ENCODE results near the gene THNSL1. TPM values are rescaled to one million over a fixed set of nuclear protein-coding genes. Genes with fewer than 3 reads are reported as not detected.
"Not testable (repeated sequence)": the region's sequence is repeated elsewhere in the genome, so short reads cannot be mapped to it uniquely, and the experiment has no call there.

Gene THNSL1
- total RNA-seq, 1 experiment from 2014 or later, result 5.5 TPM

DNA sequence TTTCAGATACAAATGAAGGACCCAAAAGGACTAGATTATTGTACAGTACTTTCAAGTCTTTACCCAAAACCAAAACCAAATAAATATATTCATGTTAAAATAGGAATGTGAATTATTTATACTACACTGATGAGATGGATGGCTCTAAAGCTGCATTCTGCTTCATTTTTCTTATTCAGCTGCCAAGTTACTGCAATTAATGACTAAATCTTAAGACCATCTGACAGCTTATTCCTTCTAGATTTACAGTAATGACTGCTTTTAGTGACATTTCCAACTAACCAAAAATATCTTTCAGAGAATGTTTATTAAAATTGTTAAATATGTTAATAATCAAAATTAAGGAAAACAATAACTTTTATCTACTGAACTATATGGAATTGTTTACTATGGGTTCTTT lies 21.3 kb upstream of the THNSL1 start (continued):
- TF ChIP-seq, protein P1, sequence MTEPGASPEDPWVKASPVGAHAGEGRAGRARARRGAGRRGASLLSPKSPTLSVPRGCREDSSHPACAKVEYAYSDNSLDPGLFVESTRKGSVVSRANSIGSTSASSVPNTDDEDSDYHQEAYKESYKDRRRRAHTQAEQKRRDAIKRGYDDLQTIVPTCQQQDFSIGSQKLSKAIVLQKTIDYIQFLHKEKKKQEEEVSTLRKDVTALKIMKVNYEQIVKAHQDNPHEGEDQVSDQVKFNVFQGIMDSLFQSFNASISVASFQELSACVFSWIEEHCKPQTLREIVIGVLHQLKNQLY (CRISPR knock-in tag; IDR thresholded peaks at IDR 0.05), result no peak
- TF ChIP-seq E2F1 (CRISPR knock-in tag; IDR thresholded peaks at IDR 0.05) (no peak), CDX4 (CRISPR knock-in tag; IDR thresholded peaks at IDR 0.05; ENCODE audit: borderline replicate concordance) (no peak), KAT7 (CRISPR knock-in tag; IDR thresholded peaks at IDR 0.05; ENCODE audit: borderline replicate concordance) (no peak)

DNA sequence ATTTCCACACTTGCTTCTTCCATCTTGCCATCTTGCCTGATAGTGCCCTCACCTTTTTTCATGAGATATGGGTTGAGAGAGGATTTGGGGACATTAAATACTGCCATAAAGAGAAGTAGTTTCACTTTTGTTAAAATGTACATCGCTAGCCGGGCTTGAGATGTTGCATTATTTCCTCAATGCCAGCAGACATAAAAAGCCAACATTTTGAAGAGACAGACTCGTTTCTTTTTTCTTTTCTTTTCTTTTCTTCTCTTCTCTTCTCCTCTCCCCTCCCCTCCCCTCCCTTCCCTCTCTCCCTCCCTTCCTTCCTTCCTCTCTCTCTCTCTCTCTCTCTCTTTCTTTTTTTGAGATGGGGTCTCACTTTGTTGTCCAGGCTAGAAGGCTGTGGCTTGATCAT lies 18.4 kb upstream of the THNSL1 start:
- POLR2A ChIA-PET, result no interaction called here
- Mint-ChIP-seq H3K27me3 (ENCODE audit: low read depth) (no peaks in the 10 kb centered on the region), H3K4me3 (no peak overlapping the region), H3K4me1 (no peaks in the 10 kb centered on the region), H3K27ac (no peak overlapping the region), H3K9me3 (peaks cover 13% of the 10 kb centered on the region), H3K36me3 (no peaks in the 10 kb centered on the region)
- TF ChIP-seq ZNF396 (CRISPR knock-in tag; IDR thresholded peaks at IDR 0.05; ENCODE audit: borderline replicate concordance) (no peak), ZNF532 (CRISPR knock-in tag; IDR thresholded peaks at IDR 0.05; ENCODE audit: borderline replicate concordance) (no peak), AR (CRISPR knock-in tag; IDR thresholded peaks at IDR 0.05) (no peak), ZNF416 (CRISPR knock-in tag; IDR thresholded peaks at IDR 0.05) (no peak), RORB (CRISPR knock-in tag; IDR thresholded peaks at IDR 0.05) (no peak), NR3C1 (CRISPR knock-in tag; conservative IDR thresholded peaks at IDR 0.05; ENCODE audit: low read depth) (no peak), ZNF263 (CRISPR knock-in tag; IDR thresholded peaks at IDR 0.05; ENCODE audit: low read depth) (no peak), GABPB1 (CRISPR knock-in tag; IDR thresholded peaks at IDR 0.05) (no peak), JAZF1 (CRISPR knock-in tag; IDR thresholded peaks at IDR 0.05) (no peak), USF1 (CRISPR knock-in tag; IDR thresholded peaks at IDR 0.05) (no peak), TEAD1 (CRISPR knock-in tag; IDR thresholded peaks at IDR 0.05) (no peak), GRHL2 (CRISPR knock-in tag; IDR thresholded peaks at IDR 0.05; ENCODE audit: insufficient replicate concordance, severe bottlenecking) (no peak), PRRX2 (CRISPR knock-in tag; IDR thresholded peaks at IDR 0.05) (no peak), ZNF121 (CRISPR knock-in tag; IDR thresholded peaks at IDR 0.05) (no peak), SOX15 (CRISPR knock-in tag; IDR thresholded peaks at IDR 0.05) (no peak), MYBL2 (CRISPR knock-in tag; IDR thresholded peaks at IDR 0.05) (no peak)
- TF ChIP-seq, protein P2, sequence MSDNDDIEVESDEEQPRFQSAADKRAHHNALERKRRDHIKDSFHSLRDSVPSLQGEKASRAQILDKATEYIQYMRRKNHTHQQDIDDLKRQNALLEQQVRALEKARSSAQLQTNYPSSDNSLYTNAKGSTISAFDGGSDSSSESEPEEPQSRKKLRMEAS (CRISPR knock-in tag; IDR thresholded peaks at IDR 0.05), result no peak
- TF ChIP-seq, protein P3, sequence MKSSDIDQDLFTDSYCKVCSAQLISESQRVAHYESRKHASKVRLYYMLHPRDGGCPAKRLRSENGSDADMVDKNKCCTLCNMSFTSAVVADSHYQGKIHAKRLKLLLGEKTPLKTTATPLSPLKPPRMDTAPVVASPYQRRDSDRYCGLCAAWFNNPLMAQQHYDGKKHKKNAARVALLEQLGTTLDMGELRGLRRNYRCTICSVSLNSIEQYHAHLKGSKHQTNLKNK (CRISPR knock-in tag; IDR thresholded peaks at IDR 0.05), result no peak
- no peak for ATAC-seq
- no peak for DNase-seq (ENCODE audit: low spot score)
- CTCF ChIA-PET, result no interaction called here

DNA sequence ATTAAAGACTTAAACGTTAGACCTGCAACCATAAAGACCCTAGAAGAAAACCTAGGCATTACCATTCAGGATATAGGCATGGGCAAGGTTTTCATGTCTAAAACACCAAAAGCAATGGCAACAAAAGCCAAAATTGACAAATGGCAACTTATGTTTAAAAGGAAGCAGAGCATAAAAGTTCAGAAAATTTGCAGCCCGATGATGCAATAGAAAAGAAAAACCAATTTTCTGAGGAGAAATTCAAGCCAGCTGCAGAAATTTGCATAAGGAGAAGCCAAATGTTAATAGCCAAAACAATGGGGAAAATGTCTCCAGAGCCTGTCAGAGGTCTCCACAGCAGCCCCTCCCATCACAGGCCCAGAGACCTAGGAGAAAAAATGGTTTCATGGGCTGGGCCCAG lies 4.8 kb upstream of the THNSL1 start:
- not testable (repeated sequence) for H3K27ac Mint-ChIP-seq

More for the DNA sequence above, 4.8 kb upstream of the THNSL1 start:
- CTCF ChIA-PET; DNase-seq (ENCODE audit: low spot score); POLR2A ChIA-PET; H3K27me3 Mint-ChIP-seq (ENCODE audit: low read depth); H3K4me1 Mint-ChIP-seq; H3K4me3 Mint-ChIP-seq; ATAC-seq; H3K36me3 Mint-ChIP-seq: not testable (repeated sequence)
- H3K9me3 Mint-ChIP-seq, result peaks cover 25% of the 10 kb centered on the region

Measured in WTC11 (cell line).